Stimulated activated CD8-positive, alpha-beta memory T cell treated with anti-CD3 and anti-CD28 coated beads, Interleukin-15, amount 100 ng/mL, for 4 hours (primary cell): Measurements from ENCODE around the gene NUP214.
A peak's percentile ranks its signal among the peaks of the same experiment; 100 is the strongest.
"Not testable (repeated sequence)": the region's sequence is repeated elsewhere in the genome, so short reads cannot be mapped to it uniquely, and the experiment has no call there.

Source experiments
- DNase-seq, 2 donors: peaks; one replicate each; pipeline ENCODE4 v3.0.0-alpha.2; 2020; ENCODE audit warnings: low read depth in 2 of 2

Gene NUP214

DNA sequence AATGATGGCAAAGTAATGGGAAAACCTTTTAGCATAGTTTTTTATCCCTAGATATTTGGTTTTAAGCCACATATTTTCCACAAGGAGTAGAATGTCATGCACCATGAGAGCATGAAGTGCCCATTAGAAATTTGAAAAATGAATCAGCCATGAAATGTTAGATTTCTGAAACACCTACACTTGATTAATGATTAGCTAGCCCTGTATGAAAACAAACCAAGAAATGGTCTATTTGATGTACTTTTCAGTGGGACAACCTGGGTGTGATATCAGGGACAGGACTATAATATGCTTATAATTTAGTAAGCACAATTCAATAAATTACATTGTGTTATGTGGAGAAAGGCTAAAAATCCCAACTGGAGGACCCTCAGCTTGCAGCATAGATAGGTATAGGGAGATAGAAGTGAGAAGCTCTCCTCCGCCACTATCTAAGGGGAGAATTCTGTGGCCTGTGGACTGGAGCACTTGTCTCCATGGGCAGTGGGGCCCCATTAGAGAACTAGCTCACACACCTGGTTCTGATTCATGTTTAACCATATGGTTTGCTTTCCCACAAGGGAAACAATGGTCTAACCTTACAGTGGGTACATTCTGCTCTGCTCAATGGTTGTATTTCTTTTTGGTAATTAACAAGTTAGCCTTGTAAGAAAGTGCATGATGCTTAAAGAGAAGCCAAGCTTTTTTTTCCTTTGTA, 35.2 kb downstream of the NUP214 start:
- DNase-seq = no peak

DNA sequence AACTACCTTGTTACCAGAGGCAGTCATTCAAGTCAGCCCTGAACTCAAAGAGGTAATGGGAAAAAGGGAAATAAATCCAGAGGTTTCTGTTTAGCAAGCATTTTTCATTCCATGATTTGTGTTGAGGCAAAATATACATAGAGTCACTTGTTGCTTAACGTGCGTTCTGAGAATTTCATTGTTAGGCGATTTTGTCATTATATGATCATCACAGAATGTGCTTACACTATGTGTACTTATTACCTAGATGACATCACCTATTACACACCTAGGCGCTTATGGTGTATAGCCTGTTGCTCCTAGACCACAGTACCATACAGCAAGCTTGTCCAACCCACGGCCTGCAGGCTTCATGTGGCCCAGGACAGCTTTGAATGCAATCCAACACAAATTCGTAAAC, 36.2 kb downstream of the NUP214 start:
- DNase-seq = no peak

DNA sequence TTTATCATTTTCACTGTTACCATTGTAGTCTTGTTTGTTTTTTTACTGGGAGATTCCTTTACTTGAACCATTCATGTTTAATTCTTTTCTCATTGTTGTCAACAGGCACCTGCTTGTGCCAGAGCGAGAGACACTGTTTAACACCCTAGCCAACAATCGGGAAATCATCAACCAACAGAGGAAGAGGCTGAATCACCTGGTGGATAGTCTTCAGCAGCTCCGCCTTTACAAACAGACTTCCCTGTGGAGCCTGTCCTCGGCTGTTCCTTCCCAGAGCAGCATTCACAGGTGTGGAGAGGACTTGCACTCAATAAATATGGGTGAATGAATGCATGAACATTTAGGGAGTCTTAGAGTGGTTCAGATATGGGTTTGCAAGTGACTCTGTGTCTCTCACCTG, 37.5 kb downstream of the NUP214 start:
- DNase-seq = no peak

DNA sequence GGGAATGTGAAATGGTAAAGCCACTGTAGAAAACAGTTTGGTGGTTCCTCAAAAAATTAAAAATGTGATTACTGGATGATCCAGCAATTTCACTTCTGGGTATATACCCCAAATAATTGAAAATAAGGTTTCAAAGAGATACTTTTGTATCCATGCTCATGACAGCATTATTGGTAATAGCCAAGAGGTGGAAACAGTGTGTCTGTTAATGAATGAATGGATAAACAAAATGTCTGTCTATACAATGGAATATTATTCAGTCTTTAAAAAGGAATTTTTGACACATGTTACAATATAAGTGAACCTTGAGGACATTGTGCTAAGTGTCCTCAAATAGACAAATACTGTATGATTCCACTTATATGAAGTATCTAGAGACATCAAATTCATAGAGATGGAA, 40.1 kb downstream of the NUP214 start:
- DNase-seq = no peak

DNA sequence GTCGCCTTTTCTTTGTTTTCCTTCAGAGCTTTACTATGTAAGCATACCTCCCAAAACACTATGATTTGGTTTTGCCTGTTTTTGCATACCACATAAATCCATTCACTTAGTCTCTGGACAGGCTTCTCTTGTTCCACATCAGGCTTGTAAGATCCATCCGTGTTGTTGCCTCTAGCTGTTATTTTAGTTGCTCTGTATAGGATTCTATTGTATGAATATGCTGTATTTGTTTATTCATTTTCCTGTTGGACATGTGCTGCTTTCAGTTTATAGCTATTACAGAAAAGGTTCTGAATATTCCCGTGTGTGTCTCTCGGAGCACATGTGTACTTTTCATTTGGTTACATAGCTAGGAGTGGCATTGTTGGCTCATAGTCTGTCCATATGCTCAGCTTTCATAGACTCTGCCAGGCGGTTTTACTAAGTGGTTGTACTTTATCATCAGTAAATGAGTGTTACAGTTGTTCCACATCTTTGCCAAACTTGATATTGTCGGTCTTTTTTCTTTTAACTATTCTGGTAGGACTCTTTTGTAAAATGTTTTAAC, 41.8 kb downstream of the NUP214 start:
- DNase-seq = no peak

DNA sequence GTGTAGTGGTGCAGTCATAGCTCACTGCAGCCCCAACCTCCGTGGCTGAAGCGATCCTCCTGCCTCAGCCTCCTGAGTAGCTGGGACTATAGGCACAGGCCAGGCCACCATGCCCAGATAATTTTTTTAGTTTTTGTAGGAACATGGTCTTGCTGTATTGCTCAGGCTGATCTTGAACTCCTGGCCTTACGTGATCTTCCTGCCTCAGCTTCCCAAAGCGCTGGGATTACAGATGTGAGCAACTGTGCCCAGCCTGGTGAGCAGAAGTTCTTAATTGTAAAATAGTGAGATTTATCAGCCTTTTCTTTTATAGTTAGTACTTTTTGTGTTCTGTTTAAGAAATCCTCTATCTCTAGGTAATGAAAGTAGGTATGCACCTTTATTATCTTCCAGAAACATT, 42.5 kb downstream of the NUP214 start:
- DNase-seq = no peak

DNA sequence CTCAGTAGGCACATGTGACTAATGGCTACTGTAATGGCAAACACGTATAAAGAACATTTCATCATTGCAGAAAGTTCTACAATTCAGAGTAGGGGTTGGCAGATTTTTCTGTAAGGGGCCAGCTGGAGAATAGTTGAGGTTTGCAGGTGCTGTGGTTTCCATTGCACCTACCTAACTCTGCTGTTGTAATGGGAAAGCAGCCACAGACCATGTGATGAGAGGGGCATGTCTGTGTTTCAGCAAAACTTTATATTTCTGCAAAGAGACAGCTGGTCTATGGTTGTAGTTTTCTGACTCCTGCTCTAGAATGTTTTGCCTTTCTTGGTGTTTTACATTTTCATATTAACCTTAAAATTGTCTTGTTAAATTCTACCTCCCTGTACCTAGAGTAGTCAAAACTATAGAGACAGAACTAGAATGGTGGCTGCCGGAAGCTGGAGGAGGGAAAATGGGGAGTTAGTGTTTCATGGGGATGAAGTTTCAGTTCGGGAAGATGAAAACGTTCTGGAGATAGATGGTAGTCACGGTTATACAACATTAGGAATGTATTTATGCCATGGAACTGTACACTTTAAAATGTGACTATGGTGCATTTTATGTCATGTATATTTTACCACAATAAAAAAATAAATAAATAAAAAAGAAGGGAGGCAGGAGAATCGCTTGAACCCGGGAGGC, 44.3 kb downstream of the NUP214 start:
- DNase-seq = no peak

DNA sequence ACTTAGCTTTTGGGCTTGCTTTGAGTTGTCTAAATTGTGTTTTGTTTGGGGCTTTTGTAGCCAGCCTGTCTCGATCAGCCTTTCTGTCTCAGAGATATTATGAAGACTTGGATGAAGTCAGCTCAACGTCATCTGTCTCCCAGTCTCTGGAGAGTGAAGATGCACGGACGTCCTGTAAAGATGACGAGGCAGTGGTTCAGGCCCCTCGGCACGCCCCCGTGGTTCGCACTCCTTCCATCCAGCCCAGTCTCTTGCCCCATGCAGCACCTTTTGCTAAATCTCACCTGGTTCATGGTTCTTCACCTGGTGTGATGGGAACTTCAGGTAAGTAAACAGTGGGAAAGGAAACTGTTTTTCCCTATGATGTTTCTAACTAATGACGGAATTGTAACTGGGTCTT, 48.6 kb downstream of the NUP214 start:
- no peak for DNase-seq

DNA sequence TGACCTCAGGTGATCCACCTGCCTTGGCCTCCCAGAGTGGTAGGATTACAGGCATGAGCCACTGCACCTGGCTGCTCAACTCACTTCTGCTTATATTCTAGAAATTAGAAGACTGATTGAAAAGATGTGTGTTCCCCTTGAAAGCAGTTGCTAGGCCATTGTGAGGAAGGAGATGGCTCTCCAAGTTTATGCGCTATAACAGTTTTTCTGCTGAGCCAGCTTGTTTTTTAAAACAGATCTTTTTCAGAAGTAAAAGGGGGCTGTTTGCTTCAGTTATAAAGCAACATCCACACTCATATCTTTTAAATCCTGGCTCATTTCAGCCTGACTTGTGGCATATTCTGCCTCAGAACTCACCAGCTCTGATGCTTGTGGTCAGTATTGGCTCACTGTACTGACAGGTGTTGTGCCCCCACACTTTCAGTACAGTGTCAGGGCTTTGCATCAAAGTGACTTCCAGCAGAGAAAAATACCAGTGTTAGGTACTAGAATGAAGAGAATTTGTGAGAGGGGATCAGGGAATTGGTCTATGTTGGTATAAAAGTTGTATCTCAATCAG, 49.4 kb downstream of the NUP214 start:
- no peak for DNase-seq

DNA sequence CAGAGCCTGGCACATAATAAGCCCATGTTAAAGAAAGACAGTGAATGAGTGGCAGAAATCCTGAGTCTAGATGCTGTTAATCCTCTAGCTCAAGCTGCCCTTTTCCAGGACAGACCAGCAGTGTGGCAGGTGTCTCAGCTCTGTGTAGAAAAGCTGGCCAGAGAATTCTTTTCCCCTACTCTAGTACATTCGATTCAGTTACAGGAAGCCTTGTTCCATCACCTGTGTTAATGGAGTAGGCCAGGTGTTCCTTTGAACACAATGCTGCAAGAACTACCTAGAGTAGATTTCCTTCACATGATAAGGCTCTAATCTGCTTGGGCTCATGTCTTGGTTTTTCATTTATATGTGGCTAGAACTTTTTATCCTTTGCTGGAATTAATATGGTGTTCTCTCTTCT, 52.5 kb downstream of the NUP214 start:
- DNase-seq = no peak

DNA sequence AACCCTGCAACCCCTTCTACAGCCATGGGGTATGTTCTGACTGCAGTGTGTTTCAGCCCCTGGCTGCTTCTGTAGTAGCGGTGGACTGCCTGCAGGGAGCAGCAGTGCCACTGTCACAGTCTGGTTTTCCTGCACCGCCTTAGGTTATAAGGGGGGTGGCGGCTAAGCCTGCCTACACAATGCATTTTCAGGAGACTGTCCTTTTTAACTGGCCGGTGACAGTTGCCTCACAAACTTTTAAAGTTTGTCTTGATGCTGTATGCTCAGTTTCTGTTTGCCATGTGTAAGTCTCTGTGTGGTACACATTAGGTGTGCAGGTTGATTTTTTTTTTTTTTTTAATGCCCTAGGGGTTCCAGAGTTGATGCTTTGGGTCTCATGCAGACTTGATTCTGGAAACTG, 53.0 kb downstream of the NUP214 start:
- DNase-seq = peak; percentile 35 to 53

DNA sequence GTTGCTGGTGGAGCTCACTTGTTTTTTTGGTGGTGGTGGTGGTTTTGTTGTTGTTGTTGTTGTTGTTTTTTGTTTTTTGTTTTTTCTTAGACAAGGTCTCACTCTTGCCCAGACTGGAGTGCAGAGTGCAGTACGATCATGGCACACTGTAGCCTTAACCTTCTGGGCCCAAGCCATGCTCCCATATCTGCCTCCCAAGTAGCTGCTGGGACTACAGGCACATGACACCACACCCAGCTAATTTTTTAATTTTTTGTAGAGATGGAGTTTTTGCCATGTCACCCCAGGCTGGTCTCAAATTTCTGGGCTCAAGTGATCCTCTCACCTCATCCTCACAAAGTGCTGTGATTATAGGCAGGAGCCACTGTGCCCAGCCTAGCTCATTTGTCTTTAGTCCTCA, 53.5 kb downstream of the NUP214 start:
- no peak for DNase-seq

DNA sequence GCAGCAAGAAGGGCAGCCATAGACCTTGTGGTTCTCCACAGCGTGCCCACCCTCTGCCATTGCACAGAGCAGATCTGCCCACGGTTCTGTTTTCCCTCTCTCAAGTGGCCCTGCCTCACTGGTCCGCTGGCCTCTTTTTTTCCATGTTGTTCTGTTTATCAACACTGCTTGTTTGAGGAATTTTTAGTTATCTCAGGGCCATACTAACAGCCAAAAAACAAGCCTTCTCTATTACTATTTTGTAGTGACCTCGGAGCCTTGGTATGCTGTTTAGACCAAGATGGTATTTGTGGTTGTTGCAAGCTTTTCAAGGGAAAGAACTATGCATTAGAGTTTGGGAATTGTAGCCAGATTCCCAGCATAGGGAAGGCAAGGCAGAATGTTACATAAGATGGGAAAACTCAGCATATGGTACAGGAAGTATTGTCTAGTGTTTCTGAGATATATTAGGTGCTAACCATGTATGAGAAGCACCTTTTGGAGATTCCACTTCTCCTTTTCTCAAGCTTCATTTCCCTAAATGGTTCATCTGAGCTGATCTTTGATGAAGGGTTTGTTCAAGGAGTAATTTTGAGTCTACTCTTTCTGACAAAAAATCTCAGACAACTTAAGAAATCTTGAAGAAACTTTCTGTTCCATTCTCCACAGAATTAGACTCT, 54.3 kb downstream of the NUP214 start:
- no peak for DNase-seq

DNA sequence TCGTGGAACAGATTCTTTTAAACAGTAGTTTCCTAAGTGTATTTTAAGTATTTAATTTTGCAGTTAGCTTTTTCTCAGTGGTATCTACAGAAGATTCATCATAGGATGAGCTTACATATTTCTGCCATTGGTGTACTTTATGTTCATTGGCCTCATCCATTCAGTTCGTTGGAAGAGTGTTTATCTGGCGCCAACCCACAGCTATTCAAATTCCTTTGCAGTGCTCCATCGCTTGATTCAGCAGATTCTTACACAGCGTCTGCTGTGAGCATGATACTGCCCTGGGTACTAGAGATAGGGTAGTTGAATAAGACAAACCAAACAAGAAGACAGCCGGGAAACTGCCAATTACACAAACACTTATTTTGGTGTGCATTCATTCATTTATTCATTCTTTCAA, 55.1 kb downstream of the NUP214 start:
- no peak for DNase-seq

DNA sequence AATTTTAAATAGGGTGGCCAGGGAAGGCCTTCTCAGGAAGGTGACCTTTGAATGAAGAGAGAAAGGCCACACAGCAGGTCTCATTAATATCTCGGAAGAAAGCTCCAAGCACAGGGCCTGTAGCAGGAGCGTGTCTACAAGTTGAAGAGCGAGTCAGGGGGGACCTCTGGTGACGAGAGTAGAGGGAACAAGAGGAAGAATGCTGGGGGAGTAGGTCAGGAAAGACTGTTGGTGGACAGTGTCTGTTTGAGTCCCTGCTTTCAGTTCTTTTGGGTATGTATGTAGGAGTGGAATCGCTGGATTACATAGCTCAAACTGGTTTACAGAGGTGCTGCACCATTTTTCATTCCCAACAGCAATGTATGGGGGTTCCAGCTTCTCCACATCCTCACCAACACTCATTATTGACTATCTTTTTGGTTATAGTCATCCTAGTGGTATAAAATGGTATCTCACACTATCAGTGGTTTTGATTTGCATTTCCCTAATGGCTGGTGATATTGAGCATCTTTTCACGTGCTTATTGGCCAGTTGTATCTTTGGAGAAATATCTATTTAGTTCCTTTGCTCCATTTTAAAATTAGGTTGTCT, 55.8 kb downstream of the NUP214 start:
- no peak for DNase-seq

DNA sequence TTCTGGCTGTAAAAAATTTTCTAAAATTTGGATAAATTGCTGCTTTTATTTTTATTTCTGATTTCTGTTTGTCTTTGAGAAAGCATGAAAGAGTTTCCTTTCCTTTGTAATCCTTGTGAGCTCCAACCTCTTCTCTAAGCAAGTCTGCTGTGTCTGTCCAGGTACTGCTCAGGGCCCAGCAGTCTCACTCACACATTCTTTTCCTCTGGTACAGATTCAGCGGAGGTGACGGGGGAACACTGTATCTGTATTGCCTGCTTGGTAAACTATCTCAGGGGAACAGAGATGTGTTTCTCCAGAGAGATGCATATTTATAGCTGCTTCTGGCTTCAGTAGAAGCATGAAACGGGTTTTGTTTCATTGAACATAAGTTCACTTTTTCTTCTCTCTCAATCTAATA, 60.5 kb downstream of the NUP214 start:
- DNase-seq = no peak

DNA sequence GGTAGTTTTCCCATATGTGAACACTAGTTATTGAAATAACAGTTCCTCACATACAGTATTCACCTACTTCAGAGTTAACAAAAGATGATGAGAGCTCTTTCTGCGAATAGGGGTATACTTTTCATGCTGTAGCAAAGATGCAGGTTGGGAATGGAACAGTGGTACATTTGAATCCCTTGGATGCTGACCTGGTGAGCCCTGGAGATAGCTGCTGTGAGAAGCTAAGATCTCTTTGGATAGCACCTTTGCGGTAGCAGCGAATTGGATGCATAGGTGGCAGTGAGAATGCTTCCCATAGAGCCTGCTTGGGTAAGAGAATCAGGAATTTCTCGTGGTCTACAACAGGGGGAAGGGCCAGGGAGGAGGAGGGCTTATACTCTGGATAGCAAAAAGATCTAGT, 61.2 kb downstream of the NUP214 start:
- DNase-seq = no peak

DNA sequence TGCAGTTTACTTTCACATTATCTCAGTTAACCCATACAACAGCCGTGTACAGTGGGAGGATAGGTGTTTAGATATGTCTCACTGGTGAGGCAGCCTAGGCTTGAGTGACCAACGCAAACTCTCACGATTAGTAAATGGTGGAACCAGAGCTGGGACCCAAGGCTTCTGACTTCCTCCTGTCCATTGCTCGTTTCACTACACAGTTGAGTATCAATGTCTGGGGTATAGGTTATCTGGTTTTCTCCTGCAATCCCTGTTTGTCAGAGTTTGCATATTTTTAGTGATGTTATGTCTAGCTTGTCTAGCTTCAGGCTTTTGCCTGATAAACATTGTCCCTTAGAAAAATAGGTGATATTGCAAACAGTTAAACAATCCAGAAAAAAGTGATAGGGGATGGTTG, 62.6 kb downstream of the NUP214 start:
- DNase-seq = no peak

DNA sequence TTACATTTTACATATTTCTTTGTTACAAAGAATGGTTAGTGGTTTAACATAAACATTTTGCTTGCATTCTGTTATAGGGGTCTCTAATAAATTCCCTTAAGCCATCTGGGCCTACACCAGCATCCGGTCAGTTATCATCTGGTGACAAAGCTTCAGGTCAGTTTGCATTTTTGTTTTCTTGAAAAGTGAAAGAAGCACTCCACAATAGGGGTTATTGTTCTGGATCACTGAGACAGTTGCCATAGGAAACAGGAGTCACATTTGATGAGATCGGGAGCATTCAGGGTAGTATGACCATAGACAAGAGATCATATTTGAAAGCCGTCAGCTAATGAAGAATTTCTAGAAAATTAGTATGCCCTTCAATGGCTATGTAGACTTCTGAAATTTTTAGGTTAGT, 63.6 kb downstream of the NUP214 start:
- no peak for DNase-seq

DNA sequence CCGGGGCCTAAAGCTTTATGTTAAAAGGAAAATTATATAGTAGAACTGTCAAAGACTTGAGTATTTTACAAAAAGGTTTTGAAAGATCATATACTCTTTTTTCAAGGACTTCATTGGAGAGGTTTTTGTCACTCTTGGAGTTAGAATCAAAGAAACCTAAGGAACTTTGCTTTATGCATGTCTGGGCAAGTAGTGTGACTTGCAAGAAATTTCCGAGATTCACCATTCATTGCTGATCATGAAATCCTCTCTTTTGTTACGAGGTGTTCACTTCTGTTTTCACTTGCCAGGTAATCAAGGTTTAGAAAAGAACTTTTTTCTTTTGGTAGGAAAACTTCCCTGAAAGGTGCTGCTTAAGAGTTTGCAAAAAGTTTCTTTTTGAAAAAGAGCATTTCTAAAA, 64.8 kb downstream of the NUP214 start:
- DNase-seq = no peak

DNA sequence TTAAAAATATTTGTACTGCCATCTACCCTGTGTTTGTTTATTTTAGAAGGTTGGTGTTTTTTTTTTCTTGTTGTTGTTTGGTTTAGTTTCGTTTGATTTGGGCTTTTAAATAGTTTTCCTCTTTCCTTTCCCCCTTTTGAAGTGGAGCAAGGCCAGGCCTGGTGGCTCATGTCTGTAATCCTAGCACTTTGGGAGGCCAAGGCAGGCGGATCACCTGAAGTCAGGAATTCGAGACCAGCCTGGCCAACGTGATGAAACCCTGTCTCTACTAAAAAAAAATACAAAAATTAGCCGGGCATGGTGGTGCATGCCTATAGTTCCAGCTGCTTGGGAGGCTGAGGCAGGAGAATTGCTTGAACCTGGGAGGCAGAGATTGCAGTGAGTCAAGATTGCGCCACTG, 65.6 kb downstream of the NUP214 start:
- DNase-seq = not testable (repeated sequence)

DNA sequence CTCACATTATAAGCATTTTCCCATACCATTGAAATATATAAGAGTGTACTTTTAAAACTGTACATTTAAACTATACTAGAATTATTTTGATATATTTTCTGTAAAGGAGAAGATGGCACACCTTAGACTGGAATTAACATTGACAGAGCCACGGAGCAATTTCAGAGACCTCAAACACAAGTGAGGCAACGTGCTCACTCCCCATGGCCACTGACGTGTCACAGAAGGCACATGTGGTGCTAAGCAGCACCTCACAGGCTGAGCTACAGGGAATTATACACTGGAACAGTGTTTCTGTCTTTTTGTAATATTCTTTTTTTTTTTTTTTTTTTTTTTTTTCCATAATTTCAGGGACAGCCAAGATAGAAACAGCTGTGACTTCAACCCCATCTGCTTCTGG, 66.5 kb downstream of the NUP214 start:
- no peak for DNase-seq
